Measurements from ENCODE around the gene DECR2.

DNA sequence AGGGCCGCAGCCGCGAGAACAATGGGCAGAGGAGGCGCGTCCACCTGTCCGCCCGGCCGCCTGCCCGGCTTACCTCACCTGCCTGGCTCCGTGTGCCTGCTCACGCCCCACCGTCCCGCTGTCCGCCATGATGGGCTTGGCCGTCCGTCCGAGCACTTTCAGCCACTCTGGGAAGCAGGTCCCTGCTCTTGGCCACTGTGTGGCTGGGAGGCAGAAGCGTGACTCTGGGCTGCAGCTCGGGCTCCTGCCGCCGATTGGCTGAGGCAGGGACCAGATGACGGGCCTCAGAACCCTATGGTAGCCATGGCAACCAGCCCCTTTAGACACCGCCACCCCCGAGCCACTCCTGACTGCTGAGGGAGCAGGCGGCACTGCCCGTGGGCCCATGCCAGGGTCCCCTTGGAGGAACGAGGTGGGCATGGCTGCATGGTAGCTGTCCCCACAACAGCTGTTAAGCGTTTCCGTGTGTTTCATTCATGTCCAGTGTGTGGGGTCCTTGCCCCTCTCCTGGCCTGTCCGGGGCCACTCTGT lies 40.3 kb upstream of the DECR2 start:
- TF ChIP-seq, protein P1, sequence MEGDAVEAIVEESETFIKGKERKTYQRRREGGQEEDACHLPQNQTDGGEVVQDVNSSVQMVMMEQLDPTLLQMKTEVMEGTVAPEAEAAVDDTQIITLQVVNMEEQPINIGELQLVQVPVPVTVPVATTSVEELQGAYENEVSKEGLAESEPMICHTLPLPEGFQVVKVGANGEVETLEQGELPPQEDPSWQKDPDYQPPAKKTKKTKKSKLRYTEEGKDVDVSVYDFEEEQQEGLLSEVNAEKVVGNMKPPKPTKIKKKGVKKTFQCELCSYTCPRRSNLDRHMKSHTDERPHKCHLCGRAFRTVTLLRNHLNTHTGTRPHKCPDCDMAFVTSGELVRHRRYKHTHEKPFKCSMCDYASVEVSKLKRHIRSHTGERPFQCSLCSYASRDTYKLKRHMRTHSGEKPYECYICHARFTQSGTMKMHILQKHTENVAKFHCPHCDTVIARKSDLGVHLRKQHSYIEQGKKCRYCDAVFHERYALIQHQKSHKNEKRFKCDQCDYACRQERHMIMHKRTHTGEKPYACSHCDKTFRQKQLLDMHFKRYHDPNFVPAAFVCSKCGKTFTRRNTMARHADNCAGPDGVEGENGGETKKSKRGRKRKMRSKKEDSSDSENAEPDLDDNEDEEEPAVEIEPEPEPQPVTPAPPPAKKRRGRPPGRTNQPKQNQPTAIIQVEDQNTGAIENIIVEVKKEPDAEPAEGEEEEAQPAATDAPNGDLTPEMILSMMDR (conservative IDR thresholded peaks at IDR 0.05; ENCODE audit: low read length) = no peak
- TF ChIP-seq EZH2phosphoT487 (IDR thresholded peaks at IDR 0.05; ENCODE audit: borderline replicate concordance, low read depth, low read length) = no peak

Data from OCI-LY7 (cell line).